HCT116 (cell line): ENCODE measurements around the gene PRSS22. TPM values are rescaled to one million over a fixed set of nuclear protein-coding genes. Genes with fewer than 3 reads are reported as not detected.

Experiments used
- ATAC-seq: fragments of 200-7000 bp; cut with Tn5 transposase; 2 replicates; pipeline ENCODE4 v1.9.1; 2020; ENCODE audit warnings: mild to moderate bottlenecking, moderate library complexity
- BruUV-seq: library from RNA; stranded (reverse); fragments of 400-500 nt; replicated peaks from 2 replicates; lab custom pipeline; 2021; lab: Mats Ljungman, UMichigan
- CTCF ChIA-PET: fragments of 300-600 bp; sonication (Branson Sonifier 250); formaldehyde crosslinking; loops from one replicate; lab custom pipeline; 2021; ENCODE audit warnings: antibody characterized with exemption; lab: Charles Lee
- POLR2A ChIA-PET: fragments of 300-600, 350-600 bp; sonication (Branson Sonifier 250); formaldehyde crosslinking; loops from one replicate; lab custom pipeline; 2021; ENCODE audit warnings: antibody characterized with exemption; lab: Charles Lee
- RAD21 ChIA-PET, 2 experiments: fragments of 300-600 bp; sonication (Branson Sonifier 250); formaldehyde crosslinking; loops; one replicate each; lab custom pipeline; 2023; ENCODE audit warnings: low total read pairs in 2 of 2; ENCODE audit not compliant: uncharacterized antibody in 2 of 2, unreplicated experiment in 2 of 2, low non-redundant PET in 1 of 2; lab: Charles Lee
- DNase-seq: peaks from one replicate; pipeline ENCODE4 v3.0.0-alpha.2; 2010; ENCODE audit warnings: low read depth, low spot score
- H2AFZ ChIP-seq: fragments of 200-600 bp; shearing (Covaris generic), sonication (generic); 2 replicates; pipeline ENCODE4 v1.6.1; 2017; ENCODE audit warnings: low read depth, mixed run types, mixed read lengths, antibody characterized with exemption, low read length; ENCODE audit not compliant: poor library complexity, severe bottlenecking
- H3K27ac ChIP-seq: 2 replicates; pipeline ENCODE4 v1.5.1; 2012; ENCODE audit warnings: low read depth, low read length
- H3K27me3 ChIP-seq: fragments of 200-600 bp; sonication (generic); 2 replicates; pipeline ENCODE4 v1.6.1; 2016; ENCODE audit warnings: mixed run types, low read length, mixed read lengths; ENCODE audit not compliant: insufficient read depth
- H3K36me3 ChIP-seq, 2 experiments: fragments of 200-500 bp in 1 of 2; fragments of 200-600 bp in 1 of 2; sonication (Bioruptor generic) in 1 of 2; sonication (generic) in 1 of 2; 2 replicates each; pipeline versions ENCODE4 v1.5.1 to v1.6.1; 2014 to 2016; ENCODE audit warnings: low read length in 2 of 2, inconsistent platforms in 1 of 2, mixed read lengths in 1 of 2, mixed run types in 1 of 2; ENCODE audit not compliant: insufficient read depth in 2 of 2, control insufficient read depth in 1 of 2
- H3K4me1 ChIP-seq, 2 experiments: fragments of 200-600 bp in 1 of 2; sonication (generic) in 1 of 2; 2 replicates each; pipeline versions ENCODE4 v1.5.1 to v1.6.1; 2012 to 2017; ENCODE audit warnings: low read length in 2 of 2, inconsistent platforms in 1 of 2, mild to moderate bottlenecking in 1 of 2, mixed read lengths in 1 of 2, mixed run types in 1 of 2, moderate library complexity in 1 of 2; ENCODE audit not compliant: insufficient read depth in 2 of 2, control insufficient read depth in 1 of 2
- H3K4me2 ChIP-seq: fragments of 200-600 bp; sonication (generic); 2 replicates; pipeline ENCODE4 v1.6.1; 2017; ENCODE audit warnings: mixed run types, low read length, mixed read lengths
- H3K4me3 ChIP-seq, 2 experiments: fragments of 200-600 bp in 1 of 2; sonication (generic) in 1 of 2; replicated peaks in 1 of 2; 2 replicates each; pipeline ENCODE4 v1.5.1; 2011 to 2016; ENCODE audit warnings: low read length in 2 of 2, control low read depth in 1 of 2, low read depth in 1 of 2, mild to moderate bottlenecking in 1 of 2, mixed read lengths in 1 of 2, mixed run types in 1 of 2
- H3K79me2 ChIP-seq: fragments of 200-600 bp; sonication (generic); 2 replicates; pipeline ENCODE4 v1.6.1; 2017; ENCODE audit warnings: mild to moderate bottlenecking, mixed run types, low read length, moderate library complexity, mixed read lengths; ENCODE audit not compliant: insufficient read depth
- H3K9ac ChIP-seq: fragments of 200-600 bp; sonication (generic); 2 replicates; pipeline ENCODE4 v1.6.1; 2016; ENCODE audit warnings: low read length, mixed read lengths
- H3K9me2 ChIP-seq: fragments of 200-600 bp; sonication (generic), shearing (Covaris generic); 2 replicates; pipeline ENCODE4 v1.6.1; 2017; ENCODE audit warnings: mixed run types, mild to moderate bottlenecking, moderate library complexity; ENCODE audit not compliant: insufficient read depth
- H3K9me3 ChIP-seq, 2 experiments: fragments of 200-500 bp in 1 of 2; fragments of 200-600 bp in 1 of 2; sonication (Bioruptor generic) in 1 of 2; sonication (generic) in 1 of 2; 2 replicates each; pipeline ENCODE4 v1.6.1; 2014 to 2017; ENCODE audit warnings: low read length in 2 of 2, mixed read lengths in 2 of 2, inconsistent platforms in 1 of 2, low read depth in 1 of 2, mild to moderate bottlenecking in 1 of 2, mixed run types in 1 of 2, moderate library complexity in 1 of 2; ENCODE audit not compliant: control insufficient read depth in 1 of 2, insufficient read depth in 1 of 2
- H4K20me1 ChIP-seq: fragments of 200-600 bp; sonication (generic), shearing (Covaris generic); 2 replicates; pipeline ENCODE4 v1.6.1; 2017; ENCODE audit warnings: mixed run types, mild to moderate bottlenecking, moderate library complexity; ENCODE audit not compliant: insufficient read depth
- ATF3 ChIP-seq: IDR thresholded peaks from 2 replicates; pipeline ENCODE4 v1.6.1; 2012
- CBX3 ChIP-seq: IDR thresholded peaks from 2 replicates; pipeline ENCODE4 v1.6.1; 2012; ENCODE audit warnings: low read depth
- EGR1 ChIP-seq: IDR thresholded peaks from 2 replicates; pipeline ENCODE4 v1.6.1; 2012; ENCODE audit warnings: low read depth
- EZH2phosphoT487 ChIP-seq: fragments of 200-600 bp; IDR thresholded peaks from 2 replicates; pipeline ENCODE4 v1.6.1; 2018; ENCODE audit warnings: antibody characterized with exemption, borderline replicate concordance
- JUND ChIP-seq: IDR thresholded peaks from 2 replicates; pipeline ENCODE4 v1.6.1; 2012
- POLR2A ChIP-seq: IDR thresholded peaks from 2 replicates; pipeline ENCODE4 v1.7.0; 2011; ENCODE audit warnings: borderline replicate concordance; ENCODE audit not compliant: insufficient read depth, insufficient read length; ENCODE audit errors: extremely low read depth
- POLR2AphosphoS5 ChIP-seq: IDR thresholded peaks from 2 replicates; pipeline ENCODE4 v1.6.1; 2011; ENCODE audit warnings: mild to moderate bottlenecking, low read depth, low read length, moderate library complexity
- RAD21 ChIP-seq: IDR thresholded peaks from 2 replicates; pipeline ENCODE4 v1.6.1; 2012; ENCODE audit warnings: low read depth, mild to moderate bottlenecking
- SIN3A ChIP-seq: IDR thresholded peaks from 2 replicates; pipeline ENCODE4 v1.6.1; 2012; ENCODE audit warnings: low read depth
- SP1 ChIP-seq: IDR thresholded peaks from 2 replicates; pipeline ENCODE4 v1.6.1; 2012; ENCODE audit warnings: low read depth
- SRF ChIP-seq: IDR thresholded peaks from 2 replicates; pipeline ENCODE4 v1.6.1; 2012; ENCODE audit warnings: low read depth
- YY1 ChIP-seq: IDR thresholded peaks from 2 replicates; pipeline ENCODE4 v1.6.1; 2011; ENCODE audit warnings: low read length, low read depth, moderate library complexity, mild to moderate bottlenecking; ENCODE audit not compliant: insufficient replicate concordance; ENCODE audit errors: extremely low read depth
- ZFX ChIP-seq: fragments of 450-650 bp; IDR thresholded peaks from 2 replicates; pipeline ENCODE4 v1.6.1; 2017
- ZNF274 ChIP-seq: fragments of 200-500 bp; sonication (Bioruptor generic); IDR thresholded peaks from 2 replicates; pipeline ENCODE4 v1.6.1; 2014; ENCODE audit warnings: mild to moderate bottlenecking, low read depth, low read length, inconsistent platforms
- intact Hi-C: fragments of 100-400 bp; cut with micrococcal nuclease; formaldehyde crosslinking; loops from 2 replicates; pipeline ENCODE4 v1.10.0; 2022
- total RNA-seq: library from RNA; stranded (reverse); gene quantifications from one replicate; pipeline ENCODE4 v1.2.1, GENCODE V29; 2021; ENCODE audit not compliant: unreplicated experiment
- TF ChIP-seq, protein P1 (sequence below), 3 experiments: fragments of 200-600 bp in 1 of 3; sonication (generic) in 1 of 3; IDR thresholded peaks in 2 of 3; conservative IDR thresholded peaks in 1 of 3; 2 replicates each; pipeline ENCODE4 v1.5.1; 2012 to 2017; ENCODE audit warnings: low read depth in 2 of 3, low read length in 2 of 3, antibody characterized with exemption in 1 of 3, borderline replicate concordance in 1 of 3, control low read depth in 1 of 3, mild to moderate bottlenecking in 1 of 3, mixed read lengths in 1 of 3, mixed run types in 1 of 3, moderate library complexity in 1 of 3; ENCODE audit not compliant: insufficient read depth in 1 of 3
- TF ChIP-seq, protein P2 (sequence below): IDR thresholded peaks from 2 replicates; pipeline ENCODE4 v1.6.1; 2011; ENCODE audit warnings: mild to moderate bottlenecking, low read length, moderate library complexity; ENCODE audit not compliant: insufficient replicate concordance; ENCODE audit errors: extremely low read depth
- TF ChIP-seq, protein P3 (sequence below): IDR thresholded peaks from 2 replicates; pipeline ENCODE4 v1.6.1; 2012
- TF ChIP-seq, protein P4 (sequence below): IDR thresholded peaks from 2 replicates; pipeline ENCODE4 v1.6.1; 2012; ENCODE audit warnings: low read depth

The PRSS22 gene
- total RNA-seq, 1 experiment from 2014 or later = 20.2 TPM

DNA sequence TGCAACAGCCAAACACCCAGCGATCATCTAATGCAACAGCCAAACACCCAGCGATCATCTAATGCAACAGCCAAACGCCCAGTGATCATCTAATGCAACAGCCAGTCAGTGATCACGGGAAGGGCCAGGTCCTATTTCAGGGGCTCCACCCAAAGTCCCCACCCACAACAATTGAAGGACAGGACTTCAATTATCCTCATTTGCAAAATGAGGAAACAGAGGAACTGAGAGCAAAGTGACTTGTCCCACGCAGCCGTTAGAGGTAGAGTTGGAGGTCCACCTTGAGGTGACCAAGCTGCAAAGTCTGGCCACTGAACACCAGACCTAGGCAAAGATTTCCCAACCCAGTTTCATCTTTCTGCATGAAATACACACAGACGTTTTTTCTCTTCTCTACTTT is 24.2 kb downstream of the PRSS22 start:
- Histone ChIP-seq H3K27me3 (no peaks in the 10 kb centered on the region), H3K27ac (no peak overlapping the region), H3K9ac (no peak overlapping the region), H3K9me3 (no peaks in the 10 kb centered on the region), H3K36me3 (no peaks in the 10 kb centered on the region), H3K4me1 (peaks cover 20 to 37% of the 10 kb centered on the region in 2 experiments), H4K20me1 (no peaks in the 10 kb centered on the region), H3K9me2 (no peaks in the 10 kb centered on the region)
- DNase-seq (no peak), ATAC-seq (no peak)
- BruUV-seq = no TSS peak
- ChIA-PET RAD21 (no interaction called here), POLR2A (no interaction called here)
- TF ChIP-seq POLR2A (no peak), SP1 (no peak), EZH2phosphoT487 (no peak), ZFX (no peak), JUND (no peak), YY1 (no peak), ZNF274 (no peak), SIN3A (no peak), EGR1 (no peak), SRF (no peak), ATF3 (no peak), POLR2AphosphoS5 (no peak), RAD21 (no peak), CBX3 (no peak)
- TF ChIP-seq, protein P1, sequence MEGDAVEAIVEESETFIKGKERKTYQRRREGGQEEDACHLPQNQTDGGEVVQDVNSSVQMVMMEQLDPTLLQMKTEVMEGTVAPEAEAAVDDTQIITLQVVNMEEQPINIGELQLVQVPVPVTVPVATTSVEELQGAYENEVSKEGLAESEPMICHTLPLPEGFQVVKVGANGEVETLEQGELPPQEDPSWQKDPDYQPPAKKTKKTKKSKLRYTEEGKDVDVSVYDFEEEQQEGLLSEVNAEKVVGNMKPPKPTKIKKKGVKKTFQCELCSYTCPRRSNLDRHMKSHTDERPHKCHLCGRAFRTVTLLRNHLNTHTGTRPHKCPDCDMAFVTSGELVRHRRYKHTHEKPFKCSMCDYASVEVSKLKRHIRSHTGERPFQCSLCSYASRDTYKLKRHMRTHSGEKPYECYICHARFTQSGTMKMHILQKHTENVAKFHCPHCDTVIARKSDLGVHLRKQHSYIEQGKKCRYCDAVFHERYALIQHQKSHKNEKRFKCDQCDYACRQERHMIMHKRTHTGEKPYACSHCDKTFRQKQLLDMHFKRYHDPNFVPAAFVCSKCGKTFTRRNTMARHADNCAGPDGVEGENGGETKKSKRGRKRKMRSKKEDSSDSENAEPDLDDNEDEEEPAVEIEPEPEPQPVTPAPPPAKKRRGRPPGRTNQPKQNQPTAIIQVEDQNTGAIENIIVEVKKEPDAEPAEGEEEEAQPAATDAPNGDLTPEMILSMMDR (IDR thresholded peaks at IDR 0.05 in 2 of 3, conservative IDR thresholded peaks at IDR 0.05 in 1 of 3; ENCODE audit: borderline replicate concordance in 1 of 3, insufficient read depth in 1 of 3, low read depth in 2 of 3, low read length in 2 of 3) = no peak
- TF ChIP-seq, protein P2, sequence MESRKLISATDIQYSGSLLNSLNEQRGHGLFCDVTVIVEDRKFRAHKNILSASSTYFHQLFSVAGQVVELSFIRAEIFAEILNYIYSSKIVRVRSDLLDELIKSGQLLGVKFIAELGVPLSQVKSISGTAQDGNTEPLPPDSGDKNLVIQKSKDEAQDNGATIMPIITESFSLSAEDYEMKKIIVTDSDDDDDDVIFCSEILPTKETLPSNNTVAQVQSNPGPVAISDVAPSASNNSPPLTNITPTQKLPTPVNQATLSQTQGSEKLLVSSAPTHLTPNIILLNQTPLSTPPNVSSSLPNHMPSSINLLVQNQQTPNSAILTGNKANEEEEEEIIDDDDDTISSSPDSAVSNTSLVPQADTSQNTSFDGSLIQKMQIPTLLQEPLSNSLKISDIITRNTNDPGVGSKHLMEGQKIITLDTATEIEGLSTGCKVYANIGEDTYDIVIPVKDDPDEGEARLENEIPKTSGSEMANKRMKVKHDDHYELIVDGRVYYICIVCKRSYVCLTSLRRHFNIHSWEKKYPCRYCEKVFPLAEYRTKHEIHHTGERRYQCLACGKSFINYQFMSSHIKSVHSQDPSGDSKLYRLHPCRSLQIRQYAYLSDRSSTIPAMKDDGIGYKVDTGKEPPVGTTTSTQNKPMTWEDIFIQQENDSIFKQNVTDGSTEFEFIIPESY = no peak
- TF ChIP-seq, protein P3, sequence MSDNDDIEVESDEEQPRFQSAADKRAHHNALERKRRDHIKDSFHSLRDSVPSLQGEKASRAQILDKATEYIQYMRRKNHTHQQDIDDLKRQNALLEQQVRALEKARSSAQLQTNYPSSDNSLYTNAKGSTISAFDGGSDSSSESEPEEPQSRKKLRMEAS = no peak
- TF ChIP-seq, protein P4, sequence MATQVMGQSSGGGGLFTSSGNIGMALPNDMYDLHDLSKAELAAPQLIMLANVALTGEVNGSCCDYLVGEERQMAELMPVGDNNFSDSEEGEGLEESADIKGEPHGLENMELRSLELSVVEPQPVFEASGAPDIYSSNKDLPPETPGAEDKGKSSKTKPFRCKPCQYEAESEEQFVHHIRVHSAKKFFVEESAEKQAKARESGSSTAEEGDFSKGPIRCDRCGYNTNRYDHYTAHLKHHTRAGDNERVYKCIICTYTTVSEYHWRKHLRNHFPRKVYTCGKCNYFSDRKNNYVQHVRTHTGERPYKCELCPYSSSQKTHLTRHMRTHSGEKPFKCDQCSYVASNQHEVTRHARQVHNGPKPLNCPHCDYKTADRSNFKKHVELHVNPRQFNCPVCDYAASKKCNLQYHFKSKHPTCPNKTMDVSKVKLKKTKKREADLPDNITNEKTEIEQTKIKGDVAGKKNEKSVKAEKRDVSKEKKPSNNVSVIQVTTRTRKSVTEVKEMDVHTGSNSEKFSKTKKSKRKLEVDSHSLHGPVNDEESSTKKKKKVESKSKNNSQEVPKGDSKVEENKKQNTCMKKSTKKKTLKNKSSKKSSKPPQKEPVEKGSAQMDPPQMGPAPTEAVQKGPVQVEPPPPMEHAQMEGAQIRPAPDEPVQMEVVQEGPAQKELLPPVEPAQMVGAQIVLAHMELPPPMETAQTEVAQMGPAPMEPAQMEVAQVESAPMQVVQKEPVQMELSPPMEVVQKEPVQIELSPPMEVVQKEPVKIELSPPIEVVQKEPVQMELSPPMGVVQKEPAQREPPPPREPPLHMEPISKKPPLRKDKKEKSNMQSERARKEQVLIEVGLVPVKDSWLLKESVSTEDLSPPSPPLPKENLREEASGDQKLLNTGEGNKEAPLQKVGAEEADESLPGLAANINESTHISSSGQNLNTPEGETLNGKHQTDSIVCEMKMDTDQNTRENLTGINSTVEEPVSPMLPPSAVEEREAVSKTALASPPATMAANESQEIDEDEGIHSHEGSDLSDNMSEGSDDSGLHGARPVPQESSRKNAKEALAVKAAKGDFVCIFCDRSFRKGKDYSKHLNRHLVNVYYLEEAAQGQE = no peak
- TF ChIP-seq, all 23 proteins: peak for 0
- no peak overlapping the region for H3K4me3 ChIP-seq
- no peak overlapping the region for H3K4me2 ChIP-seq
- H2AFZ ChIP-seq = no peak overlapping the region
- intact Hi-C loops = no loop called here
- CTCF ChIA-PET = no interaction called here
- H3K79me2 ChIP-seq = no peaks in the 10 kb centered on the region
